NCI-H226 (cell line): Measurements from ENCODE around the gene PBLD.
"Not testable (repeated sequence)": the region's sequence is repeated elsewhere in the genome, so short reads cannot be mapped to it uniquely, and the experiment has no call there.

Experiments
- DNase-seq: peaks from one replicate; pipeline ENCODE4 v3.0.0-alpha.2; 2015

PBLD gene

GRCh38 chr10:68277814-68278213 lies 54.9 kb downstream of the PBLD start:
- not testable (repeated sequence) for DNase-seq

GRCh38 chr10:68276224-68276623 lies 56.5 kb downstream of the PBLD start:
- no peak for DNase-seq

GRCh38 chr10:68275600-68276126 lies 57.1 kb downstream of the PBLD start:
- DNase-seq = no peak

- no peak for DNase-seq
These were observed 59.9 kb downstream of the PBLD start for GRCh38 chr10:68272833-68273232.

- DNase-seq = no peak
These were observed 61.4 kb downstream of the PBLD start for GRCh38 chr10:68271196-68271882.

GRCh38 chr10:68269562-68270290 lies 63.0 kb downstream of the PBLD start:
- no peak for DNase-seq

GRCh38 chr10:68261132-68261856 lies 71.4 kb downstream of the PBLD start:
- DNase-seq = no peak

- DNase-seq = no peak
These were observed 79.4 kb downstream of the PBLD start for GRCh38 chr10:68253346-68253745.

- no peak for DNase-seq
These were observed 80.9 kb downstream of the PBLD start for GRCh38 chr10:68251625-68252495.

GRCh38 chr10:68251151-68251550 lies 81.6 kb downstream of the PBLD start:
- no peak for DNase-seq

- no peak for DNase-seq
These were observed 83.4 kb downstream of the PBLD start for GRCh38 chr10:68249297-68249696.

GRCh38 chr10:68247931-68248330 lies 84.8 kb downstream of the PBLD start:
- no peak for DNase-seq

GRCh38 chr10:68246397-68246796 lies 86.3 kb downstream of the PBLD start:
- not testable (repeated sequence) for DNase-seq

- DNase-seq = no peak
These were observed 90.7 kb downstream of the PBLD start for GRCh38 chr10:68242051-68242450.

- DNase-seq = no peak
These were observed 93.1 kb downstream of the PBLD start for GRCh38 chr10:68239596-68240150.

GRCh38 chr10:68239069-68239468 lies 93.7 kb downstream of the PBLD start:
- DNase-seq = no peak

- no peak for DNase-seq
These were observed 94.4 kb downstream of the PBLD start for GRCh38 chr10:68238371-68238770.

- no peak for DNase-seq
These were observed 95.6 kb downstream of the PBLD start for GRCh38 chr10:68237173-68237572.

GRCh38 chr10:68235581-68235980 lies 97.1 kb downstream of the PBLD start:
- DNase-seq = no peak

GRCh38 chr10:68235111-68235510 lies 97.6 kb downstream of the PBLD start:
- DNase-seq = no peak

GRCh38 chr10:68233046-68233445 lies 99.7 kb downstream of the PBLD start:
- no peak for DNase-seq
